GM19455 (cell line): ENCODE measurements around the gene ARHGAP24.

Source experiments
- ATAC-seq: cut with Tn5 transposase; IDR thresholded peaks from one replicate; pipeline ENCODE4 v1.9.1; 2021; ENCODE audit not compliant: unreplicated experiment

The ARHGAP24 gene

GRCh38 chr4:85474818-85475630, at the start of gene ARHGAP24:
TSS of gene ARHGAP24 (plus strand) at chr4:85475150.
- peak; percentile 90 for ATAC-seq

- no peak for ATAC-seq
Observed at GRCh38 chr4:85426366-85426765, 48.6 kb upstream of the ARHGAP24 start.

GRCh38 chr4:85427123-85427522, 47.8 kb upstream of the ARHGAP24 start:
- ATAC-seq: no peak

- ATAC-seq: no peak
Observed at GRCh38 chr4:85430226-85430625, 44.7 kb upstream of the ARHGAP24 start.

GRCh38 chr4:85430697-85431096, 44.3 kb upstream of the ARHGAP24 start:
- ATAC-seq: no peak

- ATAC-seq: no peak
Observed at GRCh38 chr4:85431156-85431555, 43.8 kb upstream of the ARHGAP24 start.

- ATAC-seq: no peak
Observed at GRCh38 chr4:85431881-85432485, 43.0 kb upstream of the ARHGAP24 start.

GRCh38 chr4:85445050-85445639, 29.8 kb upstream of the ARHGAP24 start:
- ATAC-seq: no peak

GRCh38 chr4:85446141-85446861, 28.6 kb upstream of the ARHGAP24 start:
- no peak for ATAC-seq

- no peak for ATAC-seq
Observed at GRCh38 chr4:85448906-85449890, 25.8 kb upstream of the ARHGAP24 start.

GRCh38 chr4:85452058-85452731, 22.8 kb upstream of the ARHGAP24 start:
- ATAC-seq: no peak

- no peak for ATAC-seq
Observed at GRCh38 chr4:85455942-85456341, 19.0 kb upstream of the ARHGAP24 start.

GRCh38 chr4:85457752-85458467, 17.0 kb upstream of the ARHGAP24 start:
- no peak for ATAC-seq

GRCh38 chr4:85459736-85460135, 15.2 kb upstream of the ARHGAP24 start:
- no peak for ATAC-seq

- ATAC-seq: no peak
Observed at GRCh38 chr4:85474356-85474755, 594 bp upstream of the ARHGAP24 start.

- ATAC-seq: no peak
Observed at GRCh38 chr4:85475631-85476233, 782 bp downstream of the ARHGAP24 start.

- ATAC-seq: no peak
Observed at GRCh38 chr4:85476381-85476780, 1.4 kb downstream of the ARHGAP24 start.

GRCh38 chr4:85477534-85477933, 2.6 kb downstream of the ARHGAP24 start:
- no peak for ATAC-seq

- ATAC-seq: no peak
Observed at GRCh38 chr4:85478576-85478975, 3.6 kb downstream of the ARHGAP24 start.
